Fibroblast of lung (primary cell): Measurements from ENCODE around the gene LTBP4.

Source experiments
- CTCF ChIP-seq, 2 donors: IDR thresholded peaks in 1 of 2; conservative IDR thresholded peaks in 1 of 2; 1 replicate in 1 of 2; 2 replicates in 1 of 2; pipeline ENCODE4 v1.5.1; 2011 to 2012; ENCODE audit warnings: low read length in 2 of 2, control low read depth in 1 of 2, inconsistent platforms in 1 of 2, low read depth in 1 of 2, mild to moderate bottlenecking in 1 of 2
- EZH2 ChIP-seq: IDR thresholded peaks from 2 replicates; pipeline ENCODE4 v1.5.1; 2012; ENCODE audit warnings: low read length, control low read depth, mild to moderate bottlenecking; ENCODE audit errors: missing control alignments

- no peak for TF ChIP-seq EZH2
- TF ChIP-seq CTCF (conservative IDR thresholded peaks at IDR 0.05 in 1 of 2, IDR thresholded peaks at IDR 0.05 in 1 of 2; ENCODE audit: low read depth in 1 of 2, low read length in 2 of 2) = no peak
These were observed 56.9 kb downstream of the LTBP4 start for GRCh38 chr19:40658031-40658430.
